Suppressor macrophage (primary cell): ENCODE measurements around the gene FOXJ3.

Experiments
- DNase-seq, 4 experiments: peaks; one replicate each; pipeline ENCODE4 v3.0.0-alpha.2; 2020 to 2022

The FOXJ3 gene

DNA sequence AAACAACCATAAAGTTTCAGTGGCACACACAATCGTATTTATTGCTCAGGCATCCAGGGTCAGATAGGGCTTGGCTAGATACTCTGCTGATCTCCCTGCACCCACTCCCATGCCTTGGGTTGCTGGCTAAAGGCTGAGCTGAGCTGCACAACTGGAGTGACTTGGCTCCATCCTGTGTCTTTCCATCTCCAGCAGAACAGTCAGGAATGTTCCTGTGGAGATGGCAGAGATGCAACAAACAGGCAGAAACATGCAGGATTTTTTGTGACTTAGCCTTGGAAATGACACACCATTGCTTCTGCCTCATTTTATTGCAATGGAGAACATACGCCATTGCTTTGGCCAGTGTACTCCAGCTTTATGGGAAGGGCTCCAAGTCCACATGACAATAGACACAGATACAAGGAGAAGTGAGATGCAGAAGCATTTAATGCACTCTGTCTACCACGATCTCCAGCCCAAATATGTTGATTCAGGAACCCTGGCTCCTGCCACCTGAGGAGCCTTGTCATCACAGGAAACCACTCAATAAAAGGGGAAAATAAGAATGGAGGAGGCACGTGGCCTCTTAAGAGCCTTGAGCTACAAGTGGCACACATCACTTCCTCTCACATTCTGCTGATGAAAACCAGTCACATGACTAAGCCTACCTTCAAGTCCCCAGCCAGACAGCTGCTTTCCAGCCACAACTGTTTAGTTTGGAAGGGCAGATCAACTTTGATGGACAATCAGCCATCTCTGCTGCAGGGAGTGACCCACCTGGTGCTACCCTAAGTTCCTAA lies 191.9 kb downstream of the FOXJ3 start:
- DNase-seq, result peak; percentile 40 to 55 (median 44)

DNA sequence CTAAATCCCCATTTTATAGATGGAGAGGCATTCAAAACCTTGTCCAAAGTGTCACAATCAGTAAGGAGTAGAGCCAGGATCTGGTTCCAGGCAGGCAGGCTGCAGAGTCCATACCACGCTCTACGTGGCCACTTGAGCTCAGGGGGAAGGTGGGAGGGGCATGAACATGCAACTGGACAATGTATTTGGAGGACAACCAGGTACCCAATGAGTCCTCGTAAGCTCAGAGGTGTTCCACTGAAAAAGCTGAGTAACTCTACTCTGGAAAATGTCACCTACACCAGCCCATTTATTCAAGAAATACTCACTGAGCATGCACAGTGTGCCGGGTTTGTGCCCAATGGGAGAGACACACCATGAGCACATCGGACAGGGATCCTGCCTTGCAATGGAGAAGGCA lies 193.1 kb downstream of the FOXJ3 start:
- no peak for DNase-seq

DNA sequence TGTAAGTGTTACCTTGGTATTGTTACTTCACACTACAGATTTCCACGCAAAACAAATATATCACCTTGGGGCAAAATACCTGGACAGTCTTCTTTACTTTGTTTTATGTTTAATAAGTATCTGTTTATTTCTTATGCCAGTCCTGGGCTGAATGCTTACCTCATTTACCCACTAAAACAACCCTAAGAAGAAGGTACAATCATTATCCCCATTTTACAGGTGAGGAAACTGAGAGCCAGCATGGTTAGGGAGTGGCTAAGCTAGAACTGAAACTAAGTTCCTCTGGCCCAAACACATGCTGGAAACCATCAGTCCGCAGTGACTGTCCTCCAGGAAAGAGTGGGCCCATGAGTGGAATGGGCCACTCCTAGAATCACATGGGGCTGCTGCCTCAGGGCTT lies 194.8 kb downstream of the FOXJ3 start:
- DNase-seq, result no peak

DNA sequence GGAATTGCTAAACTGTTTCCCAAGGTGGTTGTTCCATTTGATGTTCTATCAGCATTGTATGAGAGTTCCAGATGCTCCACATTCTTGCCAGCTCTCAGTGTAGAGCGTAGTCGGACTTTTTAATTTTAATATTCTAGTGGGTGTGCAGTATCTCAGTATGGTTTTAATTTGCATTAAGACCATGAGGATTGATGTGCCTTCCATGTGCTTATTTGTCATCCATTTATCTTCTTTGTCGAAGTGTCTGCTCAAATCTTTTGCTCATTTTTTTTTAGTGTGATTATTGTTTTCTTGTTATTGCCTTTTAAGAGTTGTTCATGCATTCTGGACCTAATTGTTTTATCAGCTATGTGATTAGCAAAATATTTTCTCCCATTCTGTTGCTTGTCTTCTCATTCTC lies 195.6 kb downstream of the FOXJ3 start:
- no peak for DNase-seq

DNA sequence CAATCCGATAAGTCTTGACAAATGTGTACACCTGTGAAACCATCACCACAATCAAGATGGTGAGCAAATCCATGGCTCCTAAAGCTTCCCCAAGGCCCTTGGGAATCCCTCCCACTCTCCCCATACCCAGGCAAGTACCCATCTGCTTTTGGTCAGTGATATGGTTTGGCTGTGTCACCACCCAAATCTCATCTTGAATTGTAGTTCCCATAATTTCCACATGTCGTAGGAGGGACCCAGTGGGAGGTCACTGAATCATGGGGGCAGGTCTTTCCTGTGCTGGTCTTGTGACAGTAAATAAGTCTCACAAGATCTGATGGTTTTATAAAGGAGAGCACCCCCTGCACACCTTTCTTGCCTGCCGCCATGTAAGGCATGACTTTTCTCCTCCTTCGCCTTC lies 196.4 kb downstream of the FOXJ3 start:
- peak in 3 of 4 experiments; percentile 14 to 17 (median 14) for DNase-seq

DNA sequence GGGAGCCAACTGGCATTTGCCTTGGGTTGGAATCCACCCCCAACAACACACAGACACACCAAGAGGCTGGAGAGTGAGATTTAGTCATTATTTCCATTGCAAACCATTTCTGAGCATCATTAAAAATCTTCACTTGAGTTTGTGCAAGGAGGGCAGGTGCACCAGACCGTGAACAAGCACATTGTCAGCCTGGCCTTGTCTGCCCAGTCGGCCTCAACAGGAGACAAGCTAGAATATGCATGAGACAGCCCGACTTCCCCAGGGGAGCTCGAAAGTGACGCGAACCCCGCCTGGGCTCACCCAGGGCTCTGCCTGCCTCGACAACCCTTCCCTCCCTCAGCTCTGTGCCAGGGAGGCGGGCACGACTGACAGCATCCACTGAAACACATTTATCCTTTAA lies 197.3 kb downstream of the FOXJ3 start:
- no peak for DNase-seq

DNA sequence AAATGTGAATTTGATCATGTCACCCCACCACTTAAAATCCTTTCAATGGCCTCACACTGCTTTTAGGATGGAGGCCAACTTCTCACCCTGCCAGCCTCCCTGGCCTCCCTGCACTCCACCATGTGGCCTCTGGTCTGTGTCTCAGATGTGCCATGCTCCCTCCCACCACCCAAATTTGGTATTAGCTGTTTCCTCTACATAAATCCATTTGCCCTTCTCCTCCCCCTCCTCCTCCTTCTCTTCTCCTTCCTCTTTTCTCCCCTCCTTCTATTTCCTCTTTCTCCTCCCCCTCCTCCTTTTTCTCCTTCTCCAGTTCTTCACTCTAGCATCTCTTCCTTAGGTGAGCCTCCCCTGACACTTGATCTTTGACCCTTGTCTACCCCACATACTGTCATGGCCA lies 198.6 kb downstream of the FOXJ3 start:
- DNase-seq, result peak in 1 of 4 experiments; percentile 11

- no peak for DNase-seq
These were observed 199.6 kb downstream of the FOXJ3 start for GRCh38 chr1:42135426-42135825.

DNA sequence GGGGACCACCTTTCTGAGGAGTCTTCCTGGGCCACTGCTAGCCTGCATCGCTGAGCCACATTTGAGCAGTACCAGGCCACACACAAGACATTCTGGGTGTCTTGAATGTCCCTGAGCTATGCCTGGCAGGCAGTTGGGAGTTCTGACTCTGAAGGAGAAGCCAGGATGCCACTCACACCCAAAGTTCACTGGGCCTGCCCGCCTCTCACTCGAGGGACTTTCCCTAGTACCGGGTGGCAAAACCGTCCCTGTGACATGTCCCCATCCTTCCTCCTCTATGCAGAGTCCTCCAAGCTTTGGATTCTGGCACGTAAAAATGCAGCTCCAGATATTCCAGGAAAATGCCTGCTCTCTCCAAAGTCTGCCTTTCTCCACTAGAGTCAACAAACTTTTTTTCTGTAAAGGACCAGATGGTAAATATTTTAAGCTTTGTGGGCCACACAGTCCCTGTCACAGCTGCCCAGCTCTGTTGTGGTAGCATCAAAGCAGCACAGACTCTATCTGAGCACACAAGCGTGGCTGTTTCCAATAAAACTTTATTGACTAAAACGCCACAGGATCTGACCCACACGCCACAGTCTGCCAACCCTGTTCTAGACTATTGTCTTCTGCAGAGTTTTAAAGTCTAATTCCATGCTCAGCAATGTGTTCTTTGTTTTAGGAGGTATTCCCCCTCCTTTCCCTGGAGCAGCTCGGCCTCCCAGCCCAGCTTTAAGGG lies 201.1 kb downstream of the FOXJ3 start:
- no peak for DNase-seq

GRCh38 chr1:42133390-42133789 lies 201.6 kb downstream of the FOXJ3 start:
- no peak for DNase-seq

DNA sequence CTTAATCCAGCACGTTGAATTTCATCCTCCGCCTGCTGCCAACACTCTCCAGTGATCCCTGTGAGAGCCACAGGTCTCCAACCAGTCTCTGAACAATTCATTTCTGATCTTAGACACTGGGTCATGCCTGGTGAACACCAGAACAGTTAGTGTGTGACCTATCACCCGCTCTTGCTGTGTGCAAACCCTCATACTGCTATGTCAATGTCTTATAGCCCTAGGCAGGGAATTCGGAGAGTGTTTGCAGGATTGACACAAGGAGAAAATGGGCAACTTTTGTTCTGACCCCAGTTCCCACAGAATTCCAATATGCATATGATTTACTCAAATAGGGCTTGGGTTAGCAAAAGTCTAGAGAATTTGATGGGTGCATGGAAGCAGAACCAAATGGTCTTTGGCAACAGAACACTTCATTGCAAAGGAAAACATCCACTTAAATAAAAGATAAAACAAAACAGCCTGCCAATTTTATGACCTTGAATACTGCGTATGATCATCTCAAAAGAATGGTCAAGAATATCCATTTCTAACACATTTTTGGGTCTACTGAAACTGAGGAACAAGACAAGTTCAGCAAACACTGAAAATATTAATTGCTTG lies 204.9 kb downstream of the FOXJ3 start:
- DNase-seq, result no peak

- DNase-seq, result no peak
These were observed 206.1 kb downstream of the FOXJ3 start for GRCh38 chr1:42128964-42129363.

GRCh38 chr1:42128499-42128898 lies 206.5 kb downstream of the FOXJ3 start:
- no peak for DNase-seq

- no peak for DNase-seq
These were observed 207.3 kb downstream of the FOXJ3 start for GRCh38 chr1:42127767-42128166.
